HepG2 (cell line): ENCODE results near the gene NDRG2. TPM values are rescaled to one million over a fixed set of nuclear protein-coding genes. Genes with fewer than 3 reads are reported as not detected.

Experiments
- BCL6 ChIP-seq: IDR thresholded peaks from 2 replicates; pipeline ENCODE4 v1.6.1; 2016; ENCODE audit warnings: missing genetic modification reagents, missing compliant biosample characterization
- ETV5 ChIP-seq: IDR thresholded peaks from 2 replicates; pipeline ENCODE4 v1.6.1; 2018; ENCODE audit warnings: missing biosample characterization, missing genetic modification reagents, inconsistent platforms, borderline replicate concordance
- FOXO4 ChIP-seq: sonication (generic); formaldehyde crosslinking; conservative IDR thresholded peaks from 2 replicates; pipeline ENCODE4 v1.8.1; 2023; ENCODE audit warnings: missing genetic modification reagents
- JDP2 ChIP-seq: sonication (generic); formaldehyde crosslinking; IDR thresholded peaks from 2 replicates; pipeline ENCODE4 v1.8.1; 2022; ENCODE audit warnings: missing genetic modification reagents, borderline replicate concordance
- MXD1 ChIP-seq: sonication (generic); formaldehyde crosslinking; IDR thresholded peaks from 2 replicates; pipeline ENCODE4 v1.4.0; 2020; ENCODE audit warnings: mild to moderate bottlenecking, missing genetic modification reagents
- MYPOP ChIP-seq: sonication (generic); formaldehyde crosslinking; IDR thresholded peaks from 2 replicates; pipeline ENCODE4 v1.8.1; 2023; ENCODE audit warnings: mild to moderate bottlenecking, moderate library complexity, missing genetic modification reagents
- PAXIP1 ChIP-seq: sonication (generic); formaldehyde crosslinking; conservative IDR thresholded peaks from 2 replicates; pipeline ENCODE4 v1.4.0; 2020; ENCODE audit warnings: mild to moderate bottlenecking, missing genetic modification reagents, moderate library complexity
- SMC3 ChIP-seq: IDR thresholded peaks from 2 replicates; pipeline ENCODE4 v1.6.1; 2011; ENCODE audit warnings: low read length, improper control_type of control experiment
- TAF1 ChIP-seq: sonication (generic); formaldehyde crosslinking; IDR thresholded peaks from 2 replicates; pipeline ENCODE4 v1.4.0; 2020; ENCODE audit warnings: missing genetic modification reagents
- YY1 ChIP-seq: IDR thresholded peaks from 2 replicates; pipeline ENCODE4 v1.6.1; 2011; ENCODE audit warnings: low read length, low read depth, moderate library complexity, mild to moderate bottlenecking; ENCODE audit not compliant: insufficient read depth, insufficient replicate concordance
- ZNF335 ChIP-seq: sonication (generic); formaldehyde crosslinking; IDR thresholded peaks from 2 replicates; pipeline ENCODE4 v1.4.0; 2020; ENCODE audit warnings: missing genetic modification reagents
- ZNF350 ChIP-seq: sonication (generic); formaldehyde crosslinking; IDR thresholded peaks from 2 replicates; pipeline ENCODE4 v1.4.0; 2020; ENCODE audit warnings: mild to moderate bottlenecking, low read depth, missing genetic modification reagents, borderline replicate concordance
- ZNF572 ChIP-seq: sonication (generic); formaldehyde crosslinking; IDR thresholded peaks from 2 replicates; pipeline ENCODE4 v1.5.1; 2020; ENCODE audit warnings: mild to moderate bottlenecking, missing genetic modification reagents
- ZNF609 ChIP-seq: sonication (generic); formaldehyde crosslinking; IDR thresholded peaks from 2 replicates; pipeline ENCODE4 v1.4.0; 2020; ENCODE audit warnings: mild to moderate bottlenecking, missing genetic modification reagents, borderline replicate concordance
- ZNF629 ChIP-seq: sonication (generic); formaldehyde crosslinking; conservative IDR thresholded peaks from 2 replicates; pipeline ENCODE4 v1.5.0; 2020; ENCODE audit warnings: missing genetic modification reagents
- polyA plus RNA-seq, 8 experiments: library from polyadenylated mRNA; depleted of rRNA in 3 of 8; stranded (reverse) in 7 of 8; unstranded in 1 of 8; fragments of >200 nt; fragmentation: Illumina TruSeq in 4 of 8; extraction: Trizol in 4 of 8; gene quantifications; 2 replicates each; pipeline versions ENCODE4 v1.2.1 to v1.2.3, GENCODE V29; 2011 to 2016; ENCODE audit warnings: low read depth in 4 of 8, missing spikeins in 1 of 8, mixed read lengths in 1 of 8; ENCODE audit not compliant: insufficient read depth in 1 of 8
- total RNA-seq, 5 experiments: library from RNA; depleted of rRNA; stranded (reverse); fragments of >200 nt; fragmentation: Illumina TruSeq; extraction: Trizol; gene quantifications; 2 replicates each; pipeline ENCODE4 v1.2.3, GENCODE V29; 2016; ENCODE audit warnings: low read depth in 1 of 5

The NDRG2 gene
- total and polyA plus RNA-seq, 2 of the 13 experiments (the other 11 are each of a cell fraction or from before 2014, with no cell fraction given) = 27.2 to 189 TPM

GRCh38 chr14:21038441-21039422 lies 13.9 kb upstream of the NDRG2 start (continued):
- no peak for TF ChIP-seq YY1
- TF ChIP-seq TAF1 (CRISPR knock-in tag) = peak; percentile 44; the same call in 1 of the 2 replicates
- TF ChIP-seq ZNF629 (CRISPR knock-in tag) = no peak
- TF ChIP-seq ZNF572 (CRISPR knock-in tag) = 0 out of 2 replicates have a peak, but pooled peaks have one; percentile 58
- no peak for TF ChIP-seq JDP2 (CRISPR knock-in tag)
- TF ChIP-seq SMC3 = no peak
- TF ChIP-seq ZNF335 (CRISPR knock-in tag) = peak; percentile 48; the same call in 1 of the 2 replicates
- no peak for TF ChIP-seq FOXO4 (CRISPR knock-in tag)
- TF ChIP-seq MXD1 (CRISPR knock-in tag) = 0 out of 2 replicates have a peak, but pooled peaks have one; percentile 33
- peak; percentile 34; the same call in 1 of the 2 replicates for TF ChIP-seq ZNF609 (CRISPR knock-in tag)
- TF ChIP-seq ZNF350 (CRISPR knock-in tag) = peak; percentile 80; the same call in 1 of the 2 replicates
- TF ChIP-seq PAXIP1 (CRISPR knock-in tag) = 0 out of 2 replicates have a peak, but pooled peaks have one; percentile 38
- peak; percentile 6; the same call in 1 of the 2 replicates for TF ChIP-seq BCL6
- TF ChIP-seq MYPOP (CRISPR knock-in tag) = no peak
- TF ChIP-seq ETV5 = peak; percentile 52; the same call in 1 of the 2 replicates
